OCI-LY7 (cell line): Measurements from ENCODE around the gene PXMP4. TPM values are rescaled to one million over a fixed set of nuclear protein-coding genes. Genes with fewer than 3 reads are reported as not detected.
"Not testable (repeated sequence)": the region's sequence is repeated elsewhere in the genome, so short reads cannot be mapped to it uniquely, and the experiment has no call there.

ENCODE experiments used
- BruUV-seq: library from RNA; stranded (reverse); fragments of 400-500 nt; replicated peaks from 2 replicates; lab custom pipeline; 2021; lab: Mats Ljungman, UMichigan
- CTCF ChIA-PET: fragments of 300-600 bp; sonication (Branson Sonifier 250); formaldehyde crosslinking; loops from one replicate; lab custom pipeline; 2022; ENCODE audit warnings: antibody characterized with exemption; ENCODE audit not compliant: unreplicated experiment; lab: Charles Lee
- POLR2A ChIA-PET: fragments of 300-600 bp; sonication (Branson Sonifier 250); formaldehyde crosslinking; loops from one replicate; lab custom pipeline; 2022; ENCODE audit warnings: antibody characterized with exemption; lab: Charles Lee
- DNase-seq: peaks from one replicate; pipeline ENCODE4 v3.0.0-alpha.2; 2015; ENCODE audit warnings: low spot score
- H2AFZ ChIP-seq: fragments of 200-600 bp; sonication (generic), shearing (Covaris generic); 2 replicates; pipeline ENCODE4 v1.6.1; 2014; ENCODE audit warnings: mild to moderate bottlenecking, antibody characterized with exemption, low read length, moderate library complexity
- H3K27ac ChIP-seq: fragments of 200-600 bp; sonication (generic); 2 replicates; pipeline ENCODE4 v1.5.1; 2014; ENCODE audit warnings: mixed run types, low read depth, mild to moderate bottlenecking, moderate library complexity, low read length, inconsistent platforms; ENCODE audit not compliant: poor library complexity, severe bottlenecking
- H3K36me3 ChIP-seq: fragments of 200-600 bp; sonication (generic); 2 replicates; pipeline ENCODE4 v1.6.1; 2014; ENCODE audit warnings: mild to moderate bottlenecking, antibody characterized with exemption, low read length, moderate library complexity, mixed read lengths; ENCODE audit not compliant: insufficient read depth
- H3K4me1 ChIP-seq: fragments of 200-600 bp; sonication (generic); 2 replicates; pipeline ENCODE4 v1.5.1; 2014; ENCODE audit warnings: mild to moderate bottlenecking, low read length; ENCODE audit not compliant: insufficient read depth, poor library complexity, severe bottlenecking
- H3K4me2 ChIP-seq: fragments of 200-600 bp; sonication (generic); 2 replicates; pipeline ENCODE4 v1.6.1; 2014; ENCODE audit warnings: mild to moderate bottlenecking, low read length
- H3K4me3 ChIP-seq: fragments of 200-600 bp; sonication (generic); 2 replicates; pipeline ENCODE4 v1.5.1; 2014; ENCODE audit warnings: mild to moderate bottlenecking, low read depth, low read length; ENCODE audit not compliant: poor library complexity, severe bottlenecking
- H3K79me2 ChIP-seq: fragments of 200-600 bp; sonication (generic); 2 replicates; pipeline ENCODE4 v1.6.1; 2016; ENCODE audit warnings: low read depth, mild to moderate bottlenecking, low read length, moderate library complexity, mixed read lengths; ENCODE audit not compliant: insufficient read depth
- H3K9me2 ChIP-seq: fragments of 200-600 bp; sonication (generic); 2 replicates; pipeline ENCODE4 v1.6.1; 2016; ENCODE audit warnings: mild to moderate bottlenecking, low read length, mixed read lengths; ENCODE audit not compliant: insufficient read depth
- H3K9me3 ChIP-seq: fragments of 200-600 bp; sonication (generic); 2 replicates; pipeline ENCODE4 v1.6.1; 2014; ENCODE audit warnings: mild to moderate bottlenecking, mixed run types, low read length, mixed read lengths
- H4K20me1 ChIP-seq: fragments of 200-600 bp; sonication (generic); 2 replicates; pipeline ENCODE4 v1.6.1; 2014; ENCODE audit warnings: mild to moderate bottlenecking, antibody characterized with exemption, low read length, moderate library complexity, mixed read lengths; ENCODE audit not compliant: insufficient read depth
- CTCF ChIP-seq: fragments of 200-600 bp; sonication (generic); conservative IDR thresholded peaks from 2 replicates; pipeline ENCODE4 v1.5.1; 2014; ENCODE audit warnings: mild to moderate bottlenecking, antibody characterized with exemption, low read length, moderate library complexity, mixed read lengths
- EZH2phosphoT487 ChIP-seq: fragments of 200-600 bp; sonication (generic); IDR thresholded peaks from 2 replicates; pipeline ENCODE4 v1.6.1; 2018; ENCODE audit warnings: low read depth, borderline replicate concordance, mild to moderate bottlenecking, mixed run types, antibody characterized with exemption, low read length, moderate library complexity, mixed read lengths
- intact Hi-C: fragments of 100-400 bp; cut with micrococcal nuclease; formaldehyde crosslinking; loops from one replicate; pipeline ENCODE4 v1.10.0; 2022; ENCODE audit not compliant: unreplicated experiment
- total RNA-seq, 2 experiments: library from RNA; depleted of rRNA in 1 of 2; stranded (reverse); fragments of >200 nt in 1 of 2; shearing (Covaris generic) in 1 of 2; gene quantifications; 2 replicates each; pipeline ENCODE4 v1.2.3, GENCODE V29; 2014 to 2022

PXMP4 gene
- total RNA-seq, 2 experiments from 2014 or later = 3.1 to 8.2 TPM

- TF ChIP-seq CTCF (no peak), EZH2phosphoT487 (no peak)
- DNase-seq = no peak
- Histone ChIP-seq H3K4me3 (no peak overlapping the region), H3K27ac (no peak overlapping the region), H3K4me1 (peaks cover 5% of the 10 kb centered on the region), H3K9me3 (no peaks in the 10 kb centered on the region), H3K79me2 (no peaks in the 10 kb centered on the region), H3K9me2 (no peaks in the 10 kb centered on the region), H3K4me2 (no peak overlapping the region), H2AFZ (no peak overlapping the region), H4K20me1 (no peaks in the 10 kb centered on the region), H3K36me3 (no peaks in the 10 kb centered on the region)
- CTCF ChIA-PET = no interaction called here
- intact Hi-C loops = no loop called here
- no TSS peak for BruUV-seq
- POLR2A ChIA-PET = interaction anchor here (0.6 to 1.3 kb wide), 2 partner anchors 12 to 26 kb away, joined by 3 to 5 read pairs; no protein-coding TSS in a partner anchor
These were observed 16.5 kb downstream of the PXMP4 start for GRCh38 chr20:33703498-33704137.

GRCh38 chr20:33702861-33703260 lies 17.2 kb downstream of the PXMP4 start:
- no peaks in the 10 kb centered on the region for H3K36me3 ChIP-seq
- H3K9me3 ChIP-seq = no peaks in the 10 kb centered on the region
- no peak for DNase-seq
- ChIA-PET CTCF (no interaction called here), POLR2A (no interaction called here)
- no TSS peak for BruUV-seq
- no peak for TF ChIP-seq CTCF
- no peak for TF ChIP-seq EZH2phosphoT487
- peaks cover 5% of the 10 kb centered on the region for H3K4me1 ChIP-seq
- H3K79me2 ChIP-seq = no peaks in the 10 kb centered on the region
- H3K9me2 ChIP-seq = no peaks in the 10 kb centered on the region
- H4K20me1 ChIP-seq = no peaks in the 10 kb centered on the region
- H3K4me3 ChIP-seq = no peak overlapping the region
- H3K4me2 ChIP-seq = no peak overlapping the region
- no peak overlapping the region for H2AFZ ChIP-seq
- no peak overlapping the region for H3K27ac ChIP-seq
- intact Hi-C loops = no loop called here

- Histone ChIP-seq H3K4me3 (no peak overlapping the region), H3K9me2 (no peaks in the 10 kb centered on the region), H2AFZ (no peak overlapping the region), H3K27ac (no peak overlapping the region), H3K4me2 (no peak overlapping the region), H3K9me3 (no peaks in the 10 kb centered on the region), H4K20me1 (no peaks in the 10 kb centered on the region), H3K36me3 (no peaks in the 10 kb centered on the region), H3K79me2 (no peaks in the 10 kb centered on the region), H3K4me1 (peaks cover 5% of the 10 kb centered on the region)
- ChIA-PET CTCF (no interaction called here), POLR2A (no interaction called here)
- DNase-seq = no peak
- no peak for TF ChIP-seq CTCF
- intact Hi-C loops = no loop called here
- BruUV-seq = no TSS peak
These were observed 18.3 kb downstream of the PXMP4 start for GRCh38 chr20:33701629-33702450.

- H3K36me3 ChIP-seq, H3K9me2 ChIP-seq, BruUV-seq, H3K9me3 ChIP-seq, H3K79me2 ChIP-seq, CTCF ChIA-PET, H3K27ac ChIP-seq, H4K20me1 ChIP-seq, POLR2A ChIA-PET, H3K4me3 ChIP-seq, intact Hi-C loops, DNase-seq, H2AFZ ChIP-seq, H3K4me2 ChIP-seq, H3K4me1 ChIP-seq: not testable (repeated sequence)
These were observed 19.2 kb downstream of the PXMP4 start for GRCh38 chr20:33700696-33701441.
